Neural progenitor cell (in vitro differentiated cells): ENCODE measurements around the gene AUP1.

Experiments used
- EZH2 ChIP-seq: fragments of 200-600 bp; sonication (generic); IDR thresholded peaks from 2 replicates; pipeline ENCODE4 v1.6.1; 2017; ENCODE audit warnings: antibody characterized with exemption, mild to moderate bottlenecking, moderate library complexity
- TF ChIP-seq, protein P1 (sequence below): fragments of 200-600 bp; sonication (generic); IDR thresholded peaks from 2 replicates; pipeline ENCODE4 v1.5.1; 2017; ENCODE audit warnings: antibody characterized with exemption, mild to moderate bottlenecking

DNA sequence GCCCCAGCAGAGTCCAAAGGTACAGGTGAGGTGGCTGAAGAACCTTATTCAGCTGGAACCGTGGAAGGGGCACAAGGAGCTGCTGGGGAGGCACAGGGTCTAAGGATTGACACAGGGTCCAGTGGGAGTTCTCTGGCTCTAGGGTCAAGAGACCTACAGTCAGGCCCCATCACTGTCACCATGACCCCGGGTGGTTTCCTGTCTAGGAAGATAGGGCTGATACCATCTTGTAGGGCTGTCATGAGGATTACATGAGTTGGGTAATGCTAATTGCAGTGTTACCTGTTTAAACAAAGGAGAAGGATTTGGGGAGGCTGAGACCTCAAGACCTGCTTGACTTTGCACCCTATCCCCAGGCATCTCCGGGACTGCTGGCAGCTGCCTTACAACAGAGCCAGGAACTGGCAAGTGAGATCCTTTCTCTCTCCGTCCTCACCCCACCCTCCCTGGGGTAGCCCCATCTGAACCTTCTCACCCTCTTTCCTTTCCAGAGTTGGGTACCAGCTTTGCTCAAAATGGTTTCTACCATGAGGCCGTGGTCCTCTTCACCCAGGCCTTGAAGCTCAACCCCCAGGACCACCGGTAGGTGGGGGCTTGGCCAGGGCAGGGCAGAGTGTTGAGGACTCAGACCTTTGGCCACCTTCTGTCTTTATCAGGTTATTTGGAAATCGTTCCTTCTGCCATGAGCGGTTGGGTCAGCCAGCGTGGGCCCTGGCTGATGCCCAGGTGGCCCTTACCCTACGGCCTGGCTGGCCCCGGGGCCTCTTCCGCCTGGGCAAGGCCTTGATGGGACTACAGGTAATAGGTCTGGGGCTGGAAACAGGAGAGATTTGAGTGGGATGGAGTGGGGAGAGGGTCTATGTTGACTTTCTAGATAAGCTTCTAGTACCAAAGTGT, 37.6 kb downstream of the AUP1 start:
- TF ChIP-seq, protein P1, sequence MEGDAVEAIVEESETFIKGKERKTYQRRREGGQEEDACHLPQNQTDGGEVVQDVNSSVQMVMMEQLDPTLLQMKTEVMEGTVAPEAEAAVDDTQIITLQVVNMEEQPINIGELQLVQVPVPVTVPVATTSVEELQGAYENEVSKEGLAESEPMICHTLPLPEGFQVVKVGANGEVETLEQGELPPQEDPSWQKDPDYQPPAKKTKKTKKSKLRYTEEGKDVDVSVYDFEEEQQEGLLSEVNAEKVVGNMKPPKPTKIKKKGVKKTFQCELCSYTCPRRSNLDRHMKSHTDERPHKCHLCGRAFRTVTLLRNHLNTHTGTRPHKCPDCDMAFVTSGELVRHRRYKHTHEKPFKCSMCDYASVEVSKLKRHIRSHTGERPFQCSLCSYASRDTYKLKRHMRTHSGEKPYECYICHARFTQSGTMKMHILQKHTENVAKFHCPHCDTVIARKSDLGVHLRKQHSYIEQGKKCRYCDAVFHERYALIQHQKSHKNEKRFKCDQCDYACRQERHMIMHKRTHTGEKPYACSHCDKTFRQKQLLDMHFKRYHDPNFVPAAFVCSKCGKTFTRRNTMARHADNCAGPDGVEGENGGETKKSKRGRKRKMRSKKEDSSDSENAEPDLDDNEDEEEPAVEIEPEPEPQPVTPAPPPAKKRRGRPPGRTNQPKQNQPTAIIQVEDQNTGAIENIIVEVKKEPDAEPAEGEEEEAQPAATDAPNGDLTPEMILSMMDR: no peak
- no peak for TF ChIP-seq EZH2
